HEK293 (cell line): Measurements from ENCODE around the gene KIF9.

Experiments used
- CTCF ChIA-PET: fragments of 350-600 bp; formaldehyde crosslinking; extraction: SDS; loops from one replicate; lab custom pipeline; 2021; ENCODE audit warnings: antibody characterized with exemption; lab: Yijun Ruan, JAX
- POLR2A ChIA-PET: fragments of 300-600 bp; formaldehyde crosslinking; extraction: SDS; loops from one replicate; lab custom pipeline; 2020; ENCODE audit warnings: antibody characterized with exemption, inconsistent platforms; lab: Yijun Ruan, JAX
- H3K27ac ChIP-seq: fragments of 200-500 bp; sonication (Bioruptor generic); 2 replicates; pipeline ENCODE4 v1.5.1; 2014; ENCODE audit warnings: low read depth, low read length, control low read depth, inconsistent platforms; ENCODE audit errors: extremely low read depth
- H3K36me3 ChIP-seq, 2 experiments: fragments of 200-500 bp in 1 of 2; sonication (Bioruptor generic) in 1 of 2; 1 replicate in 1 of 2; 2 replicates in 1 of 2; pipeline ENCODE4 v1.5.1; 2014 to 2017; ENCODE audit warnings: inconsistent platforms in 2 of 2, low read length in 2 of 2; ENCODE audit not compliant: control insufficient read depth in 2 of 2, insufficient read depth in 1 of 2
- H3K4me1 ChIP-seq: fragments of 200-500 bp; sonication (Bioruptor generic); 2 replicates; pipeline ENCODE4 v1.5.1; 2014; ENCODE audit warnings: mild to moderate bottlenecking, low read length, inconsistent platforms; ENCODE audit not compliant: control insufficient read depth, insufficient read depth
- H3K4me3 ChIP-seq: 2 replicates; pipeline ENCODE4 v1.5.1; 2011; ENCODE audit warnings: low read depth, mild to moderate bottlenecking, control low read depth, low read length, moderate library complexity
- H3K9me3 ChIP-seq: fragments of 200-500 bp; sonication (Bioruptor generic); 2 replicates; pipeline ENCODE4 v1.5.1; 2014; ENCODE audit warnings: low read depth, low read length, inconsistent platforms; ENCODE audit not compliant: control insufficient read depth, insufficient read depth
- GLI2 ChIP-seq: fragments of 450-650 bp; formaldehyde crosslinking; IDR thresholded peaks from 2 replicates; pipeline ENCODE4; 2017; ENCODE audit warnings: missing biosample characterization, missing genetic modification characterization, low read depth, borderline replicate concordance
- GLIS1 ChIP-seq: fragments of 450-650 bp; formaldehyde crosslinking; IDR thresholded peaks from 2 replicates; pipeline ENCODE4 v1.5.1; 2016; ENCODE audit warnings: missing biosample characterization, missing genetic modification characterization
- HOXD13 ChIP-seq: sonication (generic); formaldehyde crosslinking; IDR thresholded peaks from 2 replicates; pipeline ENCODE4 v1.8.0; 2022; ENCODE audit warnings: missing genetic modification reagents, borderline replicate concordance
- MEIS1 ChIP-seq: sonication (generic); formaldehyde crosslinking; IDR thresholded peaks from 2 replicates; pipeline ENCODE4 v1.8.1; 2022; ENCODE audit warnings: missing genetic modification reagents, mild to moderate bottlenecking, borderline replicate concordance
- SCRT2 ChIP-seq: fragments of 450-650 bp; formaldehyde crosslinking; IDR thresholded peaks from 2 replicates; pipeline ENCODE4 v1.5.1; 2016; ENCODE audit warnings: missing biosample characterization, missing genetic modification characterization
- SP3 ChIP-seq: fragments of 450-650 bp; formaldehyde crosslinking; IDR thresholded peaks from 2 replicates; pipeline ENCODE4 v1.5.1; 2016; ENCODE audit warnings: missing biosample characterization, missing genetic modification characterization
- ZBTB48 ChIP-seq: fragments of 450-650 bp; formaldehyde crosslinking; IDR thresholded peaks from 2 replicates; pipeline ENCODE4 v1.5.1; 2016; ENCODE audit warnings: missing biosample characterization, missing genetic modification characterization
- ZNF148 ChIP-seq: fragments of 450-650 bp; formaldehyde crosslinking; IDR thresholded peaks from 2 replicates; pipeline ENCODE4 v1.5.0; 2017; ENCODE audit warnings: missing biosample characterization, missing genetic modification characterization, borderline replicate concordance
- ZNF157 ChIP-seq: fragments of 450-650 bp; formaldehyde crosslinking; IDR thresholded peaks from 2 replicates; pipeline ENCODE4 v1.5.1; 2016; ENCODE audit warnings: missing biosample characterization, missing genetic modification characterization
- ZNF16 ChIP-seq: fragments of 450-650 bp; formaldehyde crosslinking; IDR thresholded peaks from 2 replicates; pipeline ENCODE4 v1.5.1; 2016; ENCODE audit warnings: low read depth, missing biosample characterization, missing genetic modification characterization
- ZNF292 ChIP-seq: fragments of 450-650 bp; formaldehyde crosslinking; IDR thresholded peaks from 2 replicates; pipeline ENCODE4 v1.5.1; 2016; ENCODE audit warnings: low read depth, missing biosample characterization, missing genetic modification characterization, borderline replicate concordance
- ZNF324 ChIP-seq: fragments of 450-650 bp; formaldehyde crosslinking; IDR thresholded peaks from 2 replicates; pipeline ENCODE4 v1.5.1; 2016; ENCODE audit warnings: missing biosample characterization, missing genetic modification characterization
- ZNF521 ChIP-seq: fragments of 450-650 bp; formaldehyde crosslinking; IDR thresholded peaks from 2 replicates; pipeline ENCODE4 v1.5.1; 2017; ENCODE audit warnings: missing biosample characterization, mild to moderate bottlenecking, missing genetic modification characterization
- ZNF530 ChIP-seq: fragments of 450-650 bp; formaldehyde crosslinking; IDR thresholded peaks from 2 replicates; pipeline ENCODE4 v1.5.1; 2016; ENCODE audit warnings: low read depth, missing biosample characterization, missing genetic modification characterization
- ZNF548 ChIP-seq: fragments of 450-650 bp; formaldehyde crosslinking; IDR thresholded peaks from 2 replicates; pipeline ENCODE4 v1.5.1; 2016; ENCODE audit warnings: missing biosample characterization, missing genetic modification characterization
- ZNF624 ChIP-seq: fragments of 450-650 bp; formaldehyde crosslinking; IDR thresholded peaks from 2 replicates; pipeline ENCODE4 v1.5.1; 2017; ENCODE audit warnings: missing biosample characterization, missing genetic modification characterization
- ZNF664 ChIP-seq: fragments of 450-650 bp; formaldehyde crosslinking; IDR thresholded peaks from 2 replicates; pipeline ENCODE4 v1.5.1; 2016; ENCODE audit warnings: missing biosample characterization, missing genetic modification characterization
- ZNF785 ChIP-seq: fragments of 450-650 bp; formaldehyde crosslinking; IDR thresholded peaks from 2 replicates; pipeline ENCODE4 v1.5.1; 2016; ENCODE audit warnings: missing biosample characterization, missing genetic modification characterization
- ZNF791 ChIP-seq: fragments of 450-650 bp; formaldehyde crosslinking; IDR thresholded peaks from 2 replicates; pipeline ENCODE4 v1.5.1; 2016; ENCODE audit warnings: missing biosample characterization, missing genetic modification characterization
- ZNF830 ChIP-seq: fragments of 450-650 bp; IDR thresholded peaks from 2 replicates; pipeline ENCODE4 v1.5.0; 2018; ENCODE audit warnings: missing biosample characterization, missing genetic modification characterization, low read depth, mild to moderate bottlenecking, moderate library complexity
- ZSCAN30 ChIP-seq: fragments of 450-650 bp; IDR thresholded peaks from 2 replicates; pipeline ENCODE4 v1.5.1; 2018; ENCODE audit warnings: missing biosample characterization, mild to moderate bottlenecking, missing genetic modification characterization, moderate library complexity
- ZXDB ChIP-seq: fragments of 450-650 bp; formaldehyde crosslinking; IDR thresholded peaks from 2 replicates; pipeline ENCODE4 v1.5.1; 2016; ENCODE audit warnings: missing biosample characterization, missing genetic modification characterization
- TF ChIP-seq, protein P1 (sequence below): fragments of 450-650 bp; formaldehyde crosslinking; conservative IDR thresholded peaks from 2 replicates; pipeline ENCODE4 v1.5.1; 2016; ENCODE audit warnings: low read depth, missing biosample characterization, missing genetic modification characterization
- TF ChIP-seq, protein P2 (sequence below): fragments of 450-650 bp; formaldehyde crosslinking; IDR thresholded peaks from 2 replicates; pipeline ENCODE4 v1.5.1; 2016; ENCODE audit warnings: missing biosample characterization, missing genetic modification characterization

The KIF9 gene

GRCh38 chr3:47250309-47251060, 32.1 kb downstream of the KIF9 start:
- Histone ChIP-seq H3K36me3 (no peaks in the 10 kb centered on the region), H3K27ac (no peak overlapping the region), H3K9me3 (no peaks in the 10 kb centered on the region), H3K4me1 (no peaks in the 10 kb centered on the region), H3K4me3 (no peak overlapping the region)
- ChIA-PET POLR2A (no interaction called here), CTCF (interaction anchor here (0.5 to 2.1 kb wide), 11 partner anchors 11 to 136 kb away, joined by 3 to 12 read pairs (median 3); no protein-coding TSS in a partner anchor)
- no peak for TF ChIP-seq ZBTB48 (tag by site-specific recombination)
- no peak for TF ChIP-seq ZNF624 (tag by site-specific recombination)
- no peak for TF ChIP-seq ZNF830 (tag by site-specific recombination)
- TF ChIP-seq ZNF785 (tag by site-specific recombination): no peak

DNA sequence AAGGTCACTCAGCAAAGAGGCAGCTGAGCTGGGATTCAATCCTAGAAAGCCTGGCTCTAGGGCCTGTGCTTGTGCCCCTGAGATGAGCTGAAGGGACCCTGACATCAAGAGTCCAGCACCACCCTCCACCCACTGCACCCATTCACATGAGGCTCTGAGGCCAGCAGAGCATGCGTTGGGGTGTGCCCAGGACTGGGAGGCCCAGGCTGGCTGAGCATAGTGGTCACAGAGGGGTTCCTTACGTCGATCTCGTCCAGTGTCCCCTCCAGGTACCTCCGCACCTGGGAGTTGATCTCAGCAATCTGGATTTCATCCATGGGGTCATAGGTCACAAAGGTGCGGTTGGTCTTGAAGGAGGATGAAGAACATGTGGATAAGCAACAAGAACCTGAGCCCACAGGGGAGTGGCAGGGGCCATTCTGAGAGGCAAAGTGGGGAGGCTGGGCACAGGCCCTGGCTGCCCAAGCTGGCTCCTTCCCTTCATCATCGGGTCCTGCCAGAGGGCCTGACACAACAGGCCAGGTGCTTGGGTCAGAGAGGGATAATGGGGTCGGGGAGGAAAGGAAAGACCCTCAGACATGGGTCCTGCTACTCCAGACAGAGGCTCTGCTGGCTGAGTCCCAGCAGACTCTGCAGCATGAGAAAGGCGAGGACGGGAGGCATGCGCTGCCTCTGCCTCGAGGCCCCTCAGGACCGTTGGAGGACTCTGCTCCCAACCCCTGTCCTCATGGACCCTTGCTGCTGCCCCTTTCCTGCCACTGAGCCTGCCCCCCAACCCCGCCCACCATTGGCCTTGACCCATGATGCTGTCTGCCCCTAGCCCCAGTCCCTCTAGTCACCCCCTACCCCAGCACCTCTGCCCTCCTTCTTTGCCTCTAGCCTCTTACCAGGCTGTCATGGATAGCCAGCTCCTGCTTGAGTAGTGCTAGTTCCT, 35.2 kb downstream of the KIF9 start:
- Histone ChIP-seq H3K4me1 (no peaks in the 10 kb centered on the region), H3K27ac (no peak overlapping the region)
- no peak for TF ChIP-seq SCRT2 (tag by site-specific recombination)
- no peak for TF ChIP-seq GLI2
- no peak for TF ChIP-seq MEIS1 (CRISPR knock-in tag)
- TF ChIP-seq SP3: no peak
- no peak for TF ChIP-seq HOXD13 (CRISPR knock-in tag)
- no peak for TF ChIP-seq GLIS1 (tag by site-specific recombination)
- TF ChIP-seq ZSCAN30 (tag by site-specific recombination): no peak
- TF ChIP-seq ZNF324 (tag by site-specific recombination): no peak
- no peak for TF ChIP-seq ZNF791 (tag by site-specific recombination)
- TF ChIP-seq ZNF530 (tag by site-specific recombination): no peak
- TF ChIP-seq, protein P1, sequence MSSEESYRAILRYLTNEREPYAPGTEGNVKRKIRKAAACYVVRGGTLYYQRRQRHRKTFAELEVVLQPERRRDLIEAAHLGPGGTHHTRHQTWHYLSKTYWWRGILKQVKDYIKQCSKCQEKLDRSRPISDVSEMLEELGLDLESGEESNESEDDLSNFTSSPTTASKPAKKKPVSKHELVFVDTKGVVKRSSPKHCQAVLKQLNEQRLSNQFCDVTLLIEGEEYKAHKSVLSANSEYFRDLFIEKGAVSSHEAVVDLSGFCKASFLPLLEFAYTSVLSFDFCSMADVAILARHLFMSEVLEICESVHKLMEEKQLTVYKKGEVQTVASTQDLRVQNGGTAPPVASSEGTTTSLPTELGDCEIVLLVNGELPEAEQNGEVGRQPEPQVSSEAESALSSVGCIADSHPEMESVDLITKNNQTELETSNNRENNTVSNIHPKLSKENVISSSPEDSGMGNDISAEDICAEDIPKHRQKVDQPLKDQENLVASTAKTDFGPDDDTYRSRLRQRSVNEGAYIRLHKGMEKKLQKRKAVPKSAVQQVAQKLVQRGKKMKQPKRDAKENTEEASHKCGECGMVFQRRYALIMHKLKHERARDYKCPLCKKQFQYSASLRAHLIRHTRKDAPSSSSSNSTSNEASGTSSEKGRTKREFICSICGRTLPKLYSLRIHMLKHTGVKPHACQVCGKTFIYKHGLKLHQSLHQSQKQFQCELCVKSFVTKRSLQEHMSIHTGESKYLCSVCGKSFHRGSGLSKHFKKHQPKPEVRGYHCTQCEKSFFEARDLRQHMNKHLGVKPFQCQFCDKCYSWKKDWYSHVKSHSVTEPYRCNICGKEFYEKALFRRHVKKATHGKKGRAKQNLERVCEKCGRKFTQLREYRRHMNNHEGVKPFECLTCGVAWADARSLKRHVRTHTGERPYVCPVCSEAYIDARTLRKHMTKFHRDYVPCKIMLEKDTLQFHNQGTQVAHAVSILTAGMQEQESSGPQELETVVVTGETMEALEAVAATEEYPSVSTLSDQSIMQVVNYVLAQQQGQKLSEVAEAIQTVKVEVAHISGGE: no peak
- no peak for TF ChIP-seq ZNF148 (tag by site-specific recombination)
- TF ChIP-seq, protein P2, sequence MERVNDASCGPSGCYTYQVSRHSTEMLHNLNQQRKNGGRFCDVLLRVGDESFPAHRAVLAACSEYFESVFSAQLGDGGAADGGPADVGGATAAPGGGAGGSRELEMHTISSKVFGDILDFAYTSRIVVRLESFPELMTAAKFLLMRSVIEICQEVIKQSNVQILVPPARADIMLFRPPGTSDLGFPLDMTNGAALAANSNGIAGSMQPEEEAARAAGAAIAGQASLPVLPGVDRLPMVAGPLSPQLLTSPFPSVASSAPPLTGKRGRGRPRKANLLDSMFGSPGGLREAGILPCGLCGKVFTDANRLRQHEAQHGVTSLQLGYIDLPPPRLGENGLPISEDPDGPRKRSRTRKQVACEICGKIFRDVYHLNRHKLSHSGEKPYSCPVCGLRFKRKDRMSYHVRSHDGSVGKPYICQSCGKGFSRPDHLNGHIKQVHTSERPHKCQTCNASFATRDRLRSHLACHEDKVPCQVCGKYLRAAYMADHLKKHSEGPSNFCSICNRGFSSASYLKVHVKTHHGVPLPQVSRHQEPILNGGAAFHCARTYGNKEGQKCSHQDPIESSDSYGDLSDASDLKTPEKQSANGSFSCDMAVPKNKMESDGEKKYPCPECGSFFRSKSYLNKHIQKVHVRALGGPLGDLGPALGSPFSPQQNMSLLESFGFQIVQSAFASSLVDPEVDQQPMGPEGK: no peak
- no peak for TF ChIP-seq ZNF16 (tag by site-specific recombination)
- TF ChIP-seq ZNF521 (tag by site-specific recombination): no peak
- no peak for TF ChIP-seq ZNF548 (tag by site-specific recombination)
- no peak for TF ChIP-seq ZNF664
- no peak for TF ChIP-seq ZNF157
- TF ChIP-seq ZXDB: no peak
- no peak for TF ChIP-seq ZNF292
- TF ChIP-seq, all 188 proteins: peak for 0
- POLR2A ChIA-PET: no interaction called here
- H3K36me3 ChIP-seq: no peaks in the 10 kb centered on the region
- no peaks in the 10 kb centered on the region for H3K9me3 ChIP-seq
- no peak overlapping the region for H3K4me3 ChIP-seq
- CTCF ChIA-PET: no interaction called here
